SU-DHL-6 (cell line): ENCODE results near the gene ADAM8.

ENCODE experiments used
- EZH2phosphoT487 ChIP-seq: fragments of 200-600 bp; sonication (generic), shearing (Covaris generic); conservative IDR thresholded peaks from 2 replicates; pipeline ENCODE4 v1.6.1; 2018; ENCODE audit warnings: mild to moderate bottlenecking, antibody characterized with exemption, low read length, moderate library complexity, mixed read lengths
- TF ChIP-seq, protein P1 (sequence below): fragments of 200-600 bp; sonication (generic); IDR thresholded peaks from one replicate; pipeline ENCODE4 v1.5.1; 2017; ENCODE audit warnings: antibody characterized with exemption, mild to moderate bottlenecking, low read length, moderate library complexity; ENCODE audit not compliant: insufficient read depth, poor library complexity, severe bottlenecking

DNA sequence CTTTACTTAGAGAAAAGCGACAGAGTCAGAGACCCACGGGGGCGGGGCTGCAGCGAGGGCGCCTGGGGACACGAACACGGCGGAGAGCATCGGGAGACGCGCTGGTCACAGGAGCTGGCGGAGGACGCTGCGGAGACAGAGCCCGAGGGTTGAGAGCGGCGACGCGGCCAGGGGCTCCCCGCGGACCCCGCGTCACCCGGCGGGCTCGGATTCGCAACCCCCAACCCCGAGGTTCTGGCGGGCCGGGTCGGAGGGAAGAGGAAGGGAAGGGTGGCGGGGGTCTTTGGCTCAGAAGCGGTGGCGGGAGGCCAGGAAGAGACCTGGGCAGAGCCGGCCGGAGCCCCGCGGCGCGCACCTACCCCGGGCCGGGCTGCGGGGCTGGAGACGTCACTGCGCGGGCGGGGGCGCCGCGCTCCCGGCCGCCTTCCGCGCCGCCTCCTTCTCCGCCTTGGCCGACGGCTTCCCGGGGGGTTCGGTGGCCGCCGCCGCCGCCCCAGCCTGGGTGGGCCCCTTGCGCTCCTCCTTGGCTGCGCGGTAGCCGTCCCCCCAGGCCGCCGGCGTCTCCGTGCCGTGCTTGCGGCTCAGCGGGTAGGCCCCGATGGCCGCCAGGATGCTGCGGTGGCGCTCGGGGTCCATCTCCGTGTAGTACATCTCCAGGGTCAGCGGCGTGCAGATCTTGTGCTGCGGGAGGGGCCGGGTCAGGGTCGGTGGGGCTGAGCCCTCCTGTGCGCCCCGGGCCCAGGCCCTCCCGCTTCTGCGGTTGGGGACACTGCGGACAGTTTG lies 49.0 kb upstream of the ADAM8 start:
- TF ChIP-seq, protein P1, sequence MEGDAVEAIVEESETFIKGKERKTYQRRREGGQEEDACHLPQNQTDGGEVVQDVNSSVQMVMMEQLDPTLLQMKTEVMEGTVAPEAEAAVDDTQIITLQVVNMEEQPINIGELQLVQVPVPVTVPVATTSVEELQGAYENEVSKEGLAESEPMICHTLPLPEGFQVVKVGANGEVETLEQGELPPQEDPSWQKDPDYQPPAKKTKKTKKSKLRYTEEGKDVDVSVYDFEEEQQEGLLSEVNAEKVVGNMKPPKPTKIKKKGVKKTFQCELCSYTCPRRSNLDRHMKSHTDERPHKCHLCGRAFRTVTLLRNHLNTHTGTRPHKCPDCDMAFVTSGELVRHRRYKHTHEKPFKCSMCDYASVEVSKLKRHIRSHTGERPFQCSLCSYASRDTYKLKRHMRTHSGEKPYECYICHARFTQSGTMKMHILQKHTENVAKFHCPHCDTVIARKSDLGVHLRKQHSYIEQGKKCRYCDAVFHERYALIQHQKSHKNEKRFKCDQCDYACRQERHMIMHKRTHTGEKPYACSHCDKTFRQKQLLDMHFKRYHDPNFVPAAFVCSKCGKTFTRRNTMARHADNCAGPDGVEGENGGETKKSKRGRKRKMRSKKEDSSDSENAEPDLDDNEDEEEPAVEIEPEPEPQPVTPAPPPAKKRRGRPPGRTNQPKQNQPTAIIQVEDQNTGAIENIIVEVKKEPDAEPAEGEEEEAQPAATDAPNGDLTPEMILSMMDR = no peak
- no peak for TF ChIP-seq EZH2phosphoT487
